ENCODE results near the gene PRKCE.

DNA sequence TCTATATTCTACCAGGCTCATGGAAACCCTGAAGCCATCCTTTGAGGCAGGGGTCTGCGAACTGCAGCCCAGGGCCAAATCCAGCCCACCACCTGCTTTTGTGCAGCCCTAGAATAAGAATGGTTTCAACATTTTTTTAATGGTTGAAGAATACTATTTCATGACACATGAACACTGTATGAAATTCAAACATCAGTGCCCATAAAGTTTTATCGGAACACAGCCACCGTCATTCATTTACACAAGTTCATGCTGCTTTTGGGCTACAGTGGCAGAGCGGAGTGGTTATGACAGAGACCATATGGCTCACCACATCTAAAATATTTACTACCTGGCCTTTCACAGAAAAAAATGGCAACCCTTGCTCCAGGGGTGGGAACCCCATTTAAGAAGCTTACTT lies 521.6 kb downstream of the PRKCE start:
- no peak for TF ChIP-seq GATA3 (IDR thresholded peaks at IDR 0.05; ENCODE audit: low read depth, low read length)
- TF ChIP-seq GATA2 (IDR thresholded peaks at IDR 0.05; ENCODE audit: low read depth, low read length), result no peak
